Upper lobe of left lung (tissue), 6 donors: ENCODE results near the gene PTPRN2. TPM values are rescaled to one million over a fixed set of nuclear protein-coding genes. Genes with fewer than 3 reads are reported as not detected.

Experiments used
- ATAC-seq, 2 donors: fragments of 200-7000 bp; cut with Tn5 transposase; one replicate each; pipeline ENCODE4 v1.9.1; 2022; ENCODE audit warnings: mild to moderate bottlenecking in 2 of 2, moderate library complexity in 2 of 2; ENCODE audit not compliant: low FRiP score in 2 of 2
- DNase-seq, 2 donors: peaks; one replicate each; pipeline ENCODE4 v3.0.0-alpha.2; 2019 to 2020
- H3K27ac ChIP-seq, 4 donors: fragments of 200-600 bp; sonication (generic); one replicate each; pipeline ENCODE4 v1.5.1; 2016 to 2019
- H3K27me3 ChIP-seq, 4 donors: fragments of 200-600 bp; sonication (generic); one replicate each; pipeline ENCODE4 v1.5.1; 2017 to 2019
- H3K36me3 ChIP-seq, 4 donors: fragments of 200-600 bp; sonication (generic); one replicate each; pipeline ENCODE4 v1.5.1; 2016 to 2019
- H3K4me1 ChIP-seq, 4 donors: fragments of 200-600 bp; sonication (generic); one replicate each; pipeline ENCODE4 v1.5.1; 2018 to 2019
- H3K4me3 ChIP-seq, 4 donors: fragments of 200-600 bp; sonication (generic); one replicate each; pipeline ENCODE4 v1.5.1; 2017 to 2019; ENCODE audit warnings: mild to moderate bottlenecking in 2 of 4, moderate library complexity in 1 of 4
- H3K9me3 ChIP-seq, 4 donors: fragments of 200-600 bp; sonication (generic); one replicate each; pipeline ENCODE4 v1.5.1; 2018 to 2019
- EP300 ChIP-seq, 4 donors: sonication (generic); formaldehyde crosslinking; IDR thresholded peaks; one replicate each; pipeline ENCODE4 v1.5.1; 2017; ENCODE audit warnings: antibody characterized with exemption in 4 of 4, control low read depth in 2 of 4
- POLR2A ChIP-seq, 4 donors: fragments of 450-650 bp; IDR thresholded peaks; one replicate each; pipeline ENCODE4 v1.5.1; 2016 to 2017; ENCODE audit warnings: antibody characterized with exemption in 4 of 4, mild to moderate bottlenecking in 2 of 4
- POLR2AphosphoS5 ChIP-seq, 2 donors: sonication (generic); formaldehyde crosslinking; IDR thresholded peaks; one replicate each; pipeline ENCODE4 v1.5.1; 2017; ENCODE audit warnings: antibody characterized with exemption in 2 of 2
- WGBS, 2 donors: methylation state at CpG; one replicate each; pipeline ENCODE4 v1.1.5; 2017 to 2018; 5-methylcytosine and 5-hydroxymethylcytosine counted together
- total RNA-seq, 6 donors: library from RNA; depleted of rRNA in 4 of 6; stranded (reverse); fragments of >200 nt in 4 of 6; gene quantifications; one replicate each; pipeline versions ENCODE4 v1.1.0 to v1.2.1, GENCODE V29; 2016 to 2021
- TF ChIP-seq, protein P1 (sequence below), 6 experiments: fragments of 450-650 bp in 4 of 6; fragments of 200-600 bp in 2 of 6; sonication (generic) in 2 of 6; IDR thresholded peaks; one replicate each; pipeline ENCODE4 v1.5.1; 2016 to 2019; ENCODE audit warnings: antibody characterized with exemption in 6 of 6
- donor health status: DM: no; HTN: no; CAD: no; lungs with moderate emphysema.
- donor health status: DM: no; HTN: yes; CAD: no; lungs with severe emphysema.

PTPRN2 gene
- total RNA-seq, 6 donors from 2014 or later, result 3.3 to 7.9 (median 5.2) TPM

DNA sequence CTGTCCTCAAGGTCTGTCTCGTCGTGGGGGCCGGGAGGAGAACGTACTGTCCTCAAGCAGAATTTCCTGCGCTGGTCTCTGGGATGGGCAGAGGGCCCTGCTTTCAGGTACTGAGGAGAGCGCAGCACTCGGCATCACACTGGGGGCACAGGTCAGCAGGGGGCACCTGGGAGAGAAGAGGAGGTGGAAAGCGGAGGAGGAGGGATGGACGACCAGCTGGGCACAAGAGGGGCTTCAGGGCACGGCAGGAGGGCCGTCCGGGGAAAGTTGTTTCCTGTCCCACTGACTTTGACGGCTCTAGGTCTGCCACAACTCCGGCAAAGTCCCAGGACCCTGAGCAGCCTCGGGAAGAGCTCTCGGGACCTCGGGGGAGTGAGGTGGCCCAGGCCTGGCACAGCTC, 714.0 kb downstream of the PTPRN2 start:
- no peaks in the 10 kb centered on the region for H3K9me3 ChIP-seq
- no peaks in the 10 kb centered on the region for H3K36me3 ChIP-seq
- H3K27me3 ChIP-seq, result no peaks in the 10 kb centered on the region
- H3K27ac ChIP-seq, result no peak overlapping the region
- H3K4me3 ChIP-seq, result no peak overlapping the region
- WGBS, 2 donors, result 79 to 82% methylated on average over 9 to 17 of the region's 17 CpGs
- peaks cover 0 to 8% (median 5%) of the 10 kb centered on the region in 4 donors for H3K4me1 ChIP-seq
- no peak for DNase-seq
- no peak for TF ChIP-seq EP300 (IDR thresholded peaks at IDR 0.05)
- no peak for TF ChIP-seq POLR2A (IDR thresholded peaks at IDR 0.05)
- no peak for TF ChIP-seq POLR2AphosphoS5 (IDR thresholded peaks at IDR 0.05)
- TF ChIP-seq, protein P1, sequence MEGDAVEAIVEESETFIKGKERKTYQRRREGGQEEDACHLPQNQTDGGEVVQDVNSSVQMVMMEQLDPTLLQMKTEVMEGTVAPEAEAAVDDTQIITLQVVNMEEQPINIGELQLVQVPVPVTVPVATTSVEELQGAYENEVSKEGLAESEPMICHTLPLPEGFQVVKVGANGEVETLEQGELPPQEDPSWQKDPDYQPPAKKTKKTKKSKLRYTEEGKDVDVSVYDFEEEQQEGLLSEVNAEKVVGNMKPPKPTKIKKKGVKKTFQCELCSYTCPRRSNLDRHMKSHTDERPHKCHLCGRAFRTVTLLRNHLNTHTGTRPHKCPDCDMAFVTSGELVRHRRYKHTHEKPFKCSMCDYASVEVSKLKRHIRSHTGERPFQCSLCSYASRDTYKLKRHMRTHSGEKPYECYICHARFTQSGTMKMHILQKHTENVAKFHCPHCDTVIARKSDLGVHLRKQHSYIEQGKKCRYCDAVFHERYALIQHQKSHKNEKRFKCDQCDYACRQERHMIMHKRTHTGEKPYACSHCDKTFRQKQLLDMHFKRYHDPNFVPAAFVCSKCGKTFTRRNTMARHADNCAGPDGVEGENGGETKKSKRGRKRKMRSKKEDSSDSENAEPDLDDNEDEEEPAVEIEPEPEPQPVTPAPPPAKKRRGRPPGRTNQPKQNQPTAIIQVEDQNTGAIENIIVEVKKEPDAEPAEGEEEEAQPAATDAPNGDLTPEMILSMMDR (IDR thresholded peaks at IDR 0.05), result no peak
- no peak for ATAC-seq

DNA sequence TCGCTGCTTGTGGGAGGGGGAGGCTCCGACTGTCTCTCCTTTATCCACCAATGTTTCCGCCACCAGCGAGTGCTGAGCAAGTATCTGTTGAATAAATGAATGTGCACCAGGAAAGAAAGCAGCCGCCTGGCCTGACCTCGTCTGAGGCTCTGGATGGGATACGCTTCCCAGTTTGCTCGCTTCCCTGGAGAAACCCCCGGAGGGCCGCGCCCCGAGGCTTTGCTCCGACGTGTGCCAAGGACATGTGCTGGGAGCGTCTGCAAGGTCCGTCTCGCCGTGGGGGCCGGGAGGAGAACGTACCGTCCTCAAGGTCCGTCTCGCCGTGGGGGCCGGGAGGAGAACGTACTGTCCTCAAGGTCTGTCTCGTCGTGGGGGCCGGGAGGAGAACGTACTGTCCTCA, 714.4 kb downstream of the PTPRN2 start:
- TF ChIP-seq POLR2A (IDR thresholded peaks at IDR 0.05), result no peak
- TF ChIP-seq, protein P1 (IDR thresholded peaks at IDR 0.05), result no peak
- no peak for TF ChIP-seq POLR2AphosphoS5 (IDR thresholded peaks at IDR 0.05)
- TF ChIP-seq EP300 (IDR thresholded peaks at IDR 0.05), result no peak
- Histone ChIP-seq H3K27ac (no peak overlapping the region), H3K36me3 (no peaks in the 10 kb centered on the region), H3K4me1 (peaks cover 0 to 8% (median 5%) of the 10 kb centered on the region in 4 donors), H3K9me3 (no peaks in the 10 kb centered on the region), H3K27me3 (no peaks in the 10 kb centered on the region), H3K4me3 (no peak overlapping the region)
- ATAC-seq (no peak), DNase-seq (no peak)
- WGBS, 2 donors, result 73 to 85% methylated on average over 8 to 24 of the region's 30 CpGs

DNA sequence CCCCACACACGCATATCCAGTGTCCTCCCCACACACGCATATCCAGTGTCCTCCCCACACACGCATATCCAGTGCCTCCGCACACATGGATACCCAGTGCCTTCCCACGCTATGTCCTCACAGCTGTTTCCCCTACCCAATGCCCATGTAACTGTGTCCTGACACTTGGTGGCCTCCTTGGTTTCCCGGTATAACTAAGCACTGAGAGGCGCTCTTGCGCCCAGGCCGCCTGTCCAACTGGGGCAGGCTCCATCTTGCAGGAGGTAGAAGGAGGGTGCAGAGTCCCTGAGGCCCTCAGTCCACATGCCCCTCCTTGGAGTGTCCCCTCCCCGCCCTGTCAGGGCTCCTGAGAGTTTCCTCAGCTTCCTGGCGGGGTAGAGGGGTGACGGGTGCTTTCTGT, 715.2 kb downstream of the PTPRN2 start:
- DNase-seq (no peak), ATAC-seq (no peak)
- H3K27ac ChIP-seq, result no peak overlapping the region
- WGBS, 2 donors, result 85 to 90% methylated on average over 8 to 12 of the region's 12 CpGs
- H3K36me3 ChIP-seq, result no peaks in the 10 kb centered on the region
- TF ChIP-seq EP300 (IDR thresholded peaks at IDR 0.05) (no peak), POLR2A (IDR thresholded peaks at IDR 0.05) (no peak), POLR2AphosphoS5 (IDR thresholded peaks at IDR 0.05) (no peak)
- TF ChIP-seq, protein P1 (IDR thresholded peaks at IDR 0.05), result no peak
- H3K27me3 ChIP-seq, result no peaks in the 10 kb centered on the region
- H3K4me3 ChIP-seq, result no peak overlapping the region
- no peaks in the 10 kb centered on the region for H3K9me3 ChIP-seq
- H3K4me1 ChIP-seq, result peaks cover 0 to 8% (median 5%) of the 10 kb centered on the region in 4 donors

DNA sequence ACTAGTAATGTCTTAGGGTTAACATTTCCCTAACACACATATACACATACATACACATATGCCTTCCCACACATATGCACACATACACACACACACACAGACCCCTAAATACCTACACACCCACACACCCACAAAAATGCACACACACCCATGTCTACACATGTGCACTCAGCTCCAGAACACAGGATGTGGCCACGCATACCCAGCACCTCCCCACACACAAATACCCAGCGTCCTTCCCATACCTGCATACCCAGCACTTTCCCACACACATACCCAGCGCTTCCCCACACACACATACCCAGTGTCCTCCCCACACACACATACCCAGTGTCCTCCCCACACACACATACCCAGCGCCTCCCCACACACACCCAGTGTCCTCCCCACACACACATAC, 715.9 kb downstream of the PTPRN2 start:
- H3K36me3 ChIP-seq, result no peaks in the 10 kb centered on the region

More for the DNA sequence above, 715.9 kb downstream of the PTPRN2 start:
- 91 to 96% methylated on average over 4 of the region's 4 CpGs for WGBS, 2 donors
- ATAC-seq (no peak), DNase-seq (no peak)
- TF ChIP-seq EP300 (IDR thresholded peaks at IDR 0.05), result no peak
- TF ChIP-seq, protein P1 (IDR thresholded peaks at IDR 0.05), result no peak
- no peak for TF ChIP-seq POLR2AphosphoS5 (IDR thresholded peaks at IDR 0.05)
- no peak for TF ChIP-seq POLR2A (IDR thresholded peaks at IDR 0.05)
- H3K27ac ChIP-seq, result no peak overlapping the region
- peaks cover 0 to 8% (median 5%) of the 10 kb centered on the region in 4 donors for H3K4me1 ChIP-seq
- H3K4me3 ChIP-seq, result no peak overlapping the region
- H3K9me3 ChIP-seq, result no peaks in the 10 kb centered on the region
- no peaks in the 10 kb centered on the region for H3K27me3 ChIP-seq
